ENCODE results near the gene MAL.

The MAL gene

DNA sequence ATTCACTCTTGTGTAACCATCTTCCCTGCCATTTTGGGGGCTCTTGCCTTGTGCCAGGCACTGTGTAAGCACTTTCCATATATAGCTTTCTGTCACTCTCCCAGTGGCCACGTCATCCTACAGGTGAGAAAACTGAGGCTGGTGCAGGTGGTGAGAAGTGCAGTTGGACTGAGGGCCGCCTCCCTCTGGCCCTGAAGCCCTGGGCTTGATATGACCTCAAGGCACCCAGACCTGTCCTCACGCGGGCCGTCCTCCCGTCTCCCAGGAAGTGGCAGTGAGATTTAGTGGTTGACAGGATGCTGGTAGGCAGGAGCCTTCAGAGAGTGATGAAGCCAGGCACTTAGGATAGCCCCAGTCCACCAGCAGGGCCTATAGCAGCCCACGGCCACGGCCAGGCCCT is 30.5 kb downstream of the MAL start:
- H3K9ac ChIP-seq (ENCODE audit: low read length) = no peak overlapping the region
- H3K4me1 ChIP-seq (ENCODE audit: insufficient read depth, low read length, severe bottlenecking) = no peaks in the 10 kb centered on the region
- H3K4me2 ChIP-seq (ENCODE audit: low read length) = no peak overlapping the region
- no peaks in the 10 kb centered on the region for H4K20me1 ChIP-seq (ENCODE audit: insufficient read depth, low read length)
- no peaks in the 10 kb centered on the region for H3F3A ChIP-seq (ENCODE audit: insufficient read depth, low read length)
- TF ChIP-seq EZH2 (IDR thresholded peaks at IDR 0.05; ENCODE audit: borderline replicate concordance, low read length) = no peak
- TF ChIP-seq, protein P1, sequence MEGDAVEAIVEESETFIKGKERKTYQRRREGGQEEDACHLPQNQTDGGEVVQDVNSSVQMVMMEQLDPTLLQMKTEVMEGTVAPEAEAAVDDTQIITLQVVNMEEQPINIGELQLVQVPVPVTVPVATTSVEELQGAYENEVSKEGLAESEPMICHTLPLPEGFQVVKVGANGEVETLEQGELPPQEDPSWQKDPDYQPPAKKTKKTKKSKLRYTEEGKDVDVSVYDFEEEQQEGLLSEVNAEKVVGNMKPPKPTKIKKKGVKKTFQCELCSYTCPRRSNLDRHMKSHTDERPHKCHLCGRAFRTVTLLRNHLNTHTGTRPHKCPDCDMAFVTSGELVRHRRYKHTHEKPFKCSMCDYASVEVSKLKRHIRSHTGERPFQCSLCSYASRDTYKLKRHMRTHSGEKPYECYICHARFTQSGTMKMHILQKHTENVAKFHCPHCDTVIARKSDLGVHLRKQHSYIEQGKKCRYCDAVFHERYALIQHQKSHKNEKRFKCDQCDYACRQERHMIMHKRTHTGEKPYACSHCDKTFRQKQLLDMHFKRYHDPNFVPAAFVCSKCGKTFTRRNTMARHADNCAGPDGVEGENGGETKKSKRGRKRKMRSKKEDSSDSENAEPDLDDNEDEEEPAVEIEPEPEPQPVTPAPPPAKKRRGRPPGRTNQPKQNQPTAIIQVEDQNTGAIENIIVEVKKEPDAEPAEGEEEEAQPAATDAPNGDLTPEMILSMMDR (IDR thresholded peaks at IDR 0.05; ENCODE audit: low read length) = no peak
- H3K27ac ChIP-seq (ENCODE audit: low read depth, low read length, poor library complexity, severe bottlenecking) = no peak overlapping the region
- no peak overlapping the region for H2AFZ ChIP-seq (ENCODE audit: low read length)
- H3K4me3 ChIP-seq (ENCODE audit: low read depth, low read length, poor library complexity, severe bottlenecking) = no peak overlapping the region
- H3K9me2 ChIP-seq (ENCODE audit: low read depth, low read length) = no peaks in the 10 kb centered on the region
- no peaks in the 10 kb centered on the region for H3K9me3 ChIP-seq (ENCODE audit: low read length)
- no peaks in the 10 kb centered on the region for H3K36me3 ChIP-seq (ENCODE audit: insufficient read depth, low read length)
- H3K27me3 ChIP-seq (ENCODE audit: insufficient read depth, low read length) = no peaks in the 10 kb centered on the region; the same call in 1 of the 2 replicates
- no peaks in the 10 kb centered on the region for H3K79me2 ChIP-seq (ENCODE audit: insufficient read depth, low read length)

DNA sequence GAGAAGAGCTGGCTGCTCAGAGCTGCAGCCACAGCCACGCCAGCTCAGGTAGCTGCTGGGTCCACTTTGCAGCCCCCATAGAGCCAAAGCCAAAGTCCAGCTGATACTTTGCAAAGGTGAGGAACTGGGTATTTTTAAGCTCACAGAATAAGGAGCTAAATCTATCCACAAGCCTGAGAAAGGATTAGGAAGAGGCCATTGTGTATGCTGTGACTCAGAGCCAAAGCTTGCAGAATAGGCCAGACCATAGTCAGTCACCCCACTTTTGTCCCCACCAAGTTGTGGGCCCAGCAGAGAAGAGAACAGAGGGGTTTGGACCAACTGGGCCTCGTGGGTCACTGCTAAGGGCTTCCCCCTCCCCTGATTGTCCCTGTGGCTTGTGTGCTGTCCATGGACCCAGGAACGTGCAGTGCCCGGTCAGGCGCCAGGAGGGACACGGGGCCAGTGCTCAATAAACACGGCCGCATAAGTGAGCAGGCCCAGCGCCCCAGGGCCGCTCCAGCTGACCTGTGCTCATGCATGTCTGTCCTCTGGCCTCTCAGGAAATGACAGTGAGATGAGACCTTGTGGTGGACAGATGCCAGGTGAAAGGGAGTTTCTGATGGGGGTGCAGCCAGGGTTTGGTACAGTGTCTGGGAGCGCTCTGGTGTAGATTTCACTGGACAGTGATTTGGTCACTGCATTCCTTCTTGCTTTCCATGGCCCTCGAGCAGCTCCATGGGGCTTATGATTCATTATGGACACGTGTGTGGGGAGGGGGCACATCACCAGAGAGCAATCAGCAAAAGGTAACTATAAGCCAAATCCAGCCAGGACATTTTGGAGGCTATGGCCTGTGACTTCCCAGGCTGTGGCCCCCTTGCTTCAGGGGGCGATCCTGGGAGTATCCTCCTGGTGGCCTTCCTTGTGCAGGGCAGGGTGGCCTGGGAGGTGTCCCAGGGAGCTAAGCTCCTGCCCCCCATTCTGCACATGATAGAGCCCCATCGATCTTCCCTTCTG is 31.3 kb downstream of the MAL start:
- Histone ChIP-seq H3K9ac (ENCODE audit: low read length) (no peak overlapping the region), H3K4me2 (ENCODE audit: low read length) (no peak overlapping the region), H2AFZ (ENCODE audit: low read length) (no peak overlapping the region), H3K36me3 (ENCODE audit: insufficient read depth, low read length) (no peaks in the 10 kb centered on the region), H4K20me1 (ENCODE audit: insufficient read depth, low read length) (no peaks in the 10 kb centered on the region), H3K4me1 (ENCODE audit: insufficient read depth, low read length, severe bottlenecking) (no peaks in the 10 kb centered on the region), H3F3A (ENCODE audit: insufficient read depth, low read length) (no peaks in the 10 kb centered on the region), H3K9me2 (ENCODE audit: low read depth, low read length) (no peaks in the 10 kb centered on the region), H3K4me3 (ENCODE audit: low read depth, low read length, poor library complexity, severe bottlenecking) (no peak overlapping the region), H3K79me2 (ENCODE audit: insufficient read depth, low read length) (no peaks in the 10 kb centered on the region), H3K27ac (ENCODE audit: low read depth, low read length, poor library complexity, severe bottlenecking) (no peak overlapping the region), H3K27me3 (ENCODE audit: insufficient read depth, low read length) (no peaks in the 10 kb centered on the region; the same call in 1 of the 2 replicates), H3K9me3 (ENCODE audit: low read length) (no peaks in the 10 kb centered on the region)
- TF ChIP-seq, protein P1 (IDR thresholded peaks at IDR 0.05; ENCODE audit: low read length) = no peak
- TF ChIP-seq EZH2 (IDR thresholded peaks at IDR 0.05; ENCODE audit: borderline replicate concordance, low read length) = no peak

DNA sequence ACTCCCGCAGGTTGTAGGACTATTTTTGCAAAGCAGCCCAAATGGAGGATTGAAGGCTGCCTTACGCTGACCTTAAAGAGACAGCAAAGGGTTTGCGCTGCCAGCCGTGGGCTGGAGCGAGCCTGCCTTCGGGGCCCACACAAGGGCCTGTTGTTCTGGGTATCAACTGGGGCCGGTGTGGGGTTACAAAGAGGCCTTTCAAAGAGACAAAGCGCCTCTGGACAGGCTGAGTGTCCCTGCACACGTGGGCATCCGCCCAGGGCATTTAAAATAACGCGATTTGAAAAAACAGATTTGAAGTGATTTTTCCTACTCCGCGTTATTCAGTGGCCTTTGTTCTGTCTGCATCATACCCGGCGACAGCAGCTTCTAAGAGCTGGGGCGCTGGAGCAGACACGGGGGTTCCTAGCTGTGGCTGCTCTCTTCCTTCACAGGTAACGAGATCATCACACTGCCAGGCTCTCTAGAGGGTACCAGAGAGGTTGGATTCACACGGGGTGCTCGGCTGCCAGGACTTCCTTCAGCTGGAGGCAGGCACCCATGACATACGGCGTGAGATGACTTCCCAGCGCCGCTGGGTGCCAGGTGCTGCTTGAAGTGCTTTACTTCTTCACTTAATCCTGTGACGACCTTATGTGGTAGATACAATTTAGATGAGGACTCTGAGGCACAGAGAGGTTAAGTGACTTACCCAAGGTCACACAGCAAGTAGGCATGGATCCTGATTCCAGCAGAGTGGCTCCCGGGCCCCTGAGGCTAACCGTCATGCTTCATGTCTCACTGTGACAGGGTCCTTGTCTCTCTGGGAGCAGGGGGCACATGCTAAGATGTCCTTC is 32.2 kb downstream of the MAL start:
- no peak overlapping the region for H3K9ac ChIP-seq (ENCODE audit: low read length)
- H3K4me3 ChIP-seq (ENCODE audit: low read depth, low read length, poor library complexity, severe bottlenecking) = no peak overlapping the region
- H3K27ac ChIP-seq (ENCODE audit: low read depth, low read length, poor library complexity, severe bottlenecking) = no peak overlapping the region

More for the DNA sequence above, 32.2 kb downstream of the MAL start:
- no peaks in the 10 kb centered on the region for H4K20me1 ChIP-seq (ENCODE audit: insufficient read depth, low read length)
- H3F3A ChIP-seq (ENCODE audit: insufficient read depth, low read length) = no peaks in the 10 kb centered on the region
- no peaks in the 10 kb centered on the region for H3K36me3 ChIP-seq (ENCODE audit: insufficient read depth, low read length)
- no peaks in the 10 kb centered on the region for H3K9me2 ChIP-seq (ENCODE audit: low read depth, low read length)
- TF ChIP-seq, protein P1 (IDR thresholded peaks at IDR 0.05; ENCODE audit: low read length) = no peak
- no peak for TF ChIP-seq EZH2 (IDR thresholded peaks at IDR 0.05; ENCODE audit: borderline replicate concordance, low read length)
- H3K27me3 ChIP-seq (ENCODE audit: insufficient read depth, low read length) = no peaks in the 10 kb centered on the region; the same call in 1 of the 2 replicates
- no peaks in the 10 kb centered on the region for H3K9me3 ChIP-seq (ENCODE audit: low read length)
- H3K4me2 ChIP-seq (ENCODE audit: low read length) = no peak overlapping the region
- no peak overlapping the region for H2AFZ ChIP-seq (ENCODE audit: low read length)
- H3K4me1 ChIP-seq (ENCODE audit: insufficient read depth, low read length, severe bottlenecking) = no peaks in the 10 kb centered on the region
- no peaks in the 10 kb centered on the region for H3K79me2 ChIP-seq (ENCODE audit: insufficient read depth, low read length)

Measured in OCI-LY1 (cell line).